Ecto neural progenitor cell (in vitro differentiated cells): ENCODE measurements around the gene TAPBPL.

Experiments
- DNase-seq: peaks from one replicate; pipeline ENCODE4 v3.0.0-alpha.2; 2018; ENCODE audit warnings: low spot score

The TAPBPL gene

DNA sequence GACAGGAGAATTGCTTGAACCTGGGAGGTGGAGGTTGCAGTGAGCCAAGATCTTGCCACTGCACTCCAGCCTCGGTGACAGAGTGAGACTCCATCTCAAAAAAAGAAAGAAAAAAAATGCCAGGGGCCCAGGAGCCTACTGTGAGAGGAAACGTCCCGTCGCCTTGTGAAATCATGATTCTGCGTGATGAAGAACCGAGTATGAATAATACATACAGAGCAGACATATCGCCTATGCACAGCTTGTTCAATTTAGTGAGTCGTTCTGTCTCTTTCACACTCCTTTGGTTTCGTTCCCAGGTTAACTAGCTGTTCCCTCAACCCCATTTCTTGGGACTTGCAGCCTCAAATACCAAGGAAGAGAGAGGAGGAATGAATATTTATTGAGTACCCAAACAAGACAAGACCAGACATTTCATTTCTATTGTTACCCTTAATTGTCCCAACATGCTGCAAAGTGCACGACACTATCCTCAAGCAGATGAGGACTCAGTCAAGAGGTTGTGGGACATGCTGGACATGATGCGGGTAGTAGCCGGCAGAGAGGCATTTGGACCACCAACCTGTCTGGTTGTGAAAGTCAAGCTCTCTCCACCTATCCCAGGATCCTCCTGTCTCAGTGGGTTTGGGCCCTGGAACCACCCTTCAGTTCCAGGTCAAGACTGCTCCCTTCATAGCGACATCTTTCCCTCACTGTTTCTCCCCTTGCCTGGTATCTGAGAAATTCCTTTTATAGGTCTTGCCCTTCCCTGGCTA is 15.7 kb upstream of the TAPBPL start:
- no peak for DNase-seq

DNA sequence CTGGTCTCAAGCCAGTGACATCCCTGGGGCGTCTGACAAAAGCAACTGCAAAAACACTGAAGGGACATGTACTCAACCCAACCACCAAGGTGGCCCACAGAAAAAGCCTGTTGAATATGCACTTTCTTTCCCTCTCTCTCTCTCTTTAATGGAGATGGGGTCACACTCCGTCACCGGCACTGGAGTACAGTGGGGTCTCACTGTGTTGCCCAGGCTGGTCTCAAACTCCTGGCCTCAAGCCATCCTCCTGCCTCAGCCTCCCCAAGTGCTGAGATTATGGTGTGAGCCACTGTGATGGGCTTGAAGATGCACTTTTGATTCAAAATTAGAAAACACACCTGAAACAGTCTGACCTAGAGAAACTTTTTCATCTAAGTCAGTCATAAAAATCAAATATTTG is 14.3 kb upstream of the TAPBPL start:
- DNase-seq, result no peak

DNA sequence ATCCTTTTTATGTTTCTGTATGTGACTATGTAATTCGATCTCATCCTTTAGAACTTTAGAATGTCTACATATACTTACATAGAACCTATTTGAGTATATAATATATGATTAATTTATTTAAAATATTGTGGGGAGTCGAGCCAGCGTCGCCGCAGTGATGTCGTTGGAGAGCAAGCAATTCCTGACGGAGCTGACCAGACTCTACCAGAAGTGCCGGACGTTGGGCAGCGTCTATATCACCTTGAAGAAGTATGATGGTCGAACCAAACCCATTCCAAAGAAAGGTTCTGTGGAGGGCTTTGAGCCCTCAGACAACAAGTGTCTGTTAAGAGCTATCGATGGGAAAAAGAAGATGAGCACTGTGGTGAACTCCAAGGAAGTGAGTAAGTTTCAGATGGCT is 13.5 kb upstream of the TAPBPL start:
- no peak for DNase-seq

DNA sequence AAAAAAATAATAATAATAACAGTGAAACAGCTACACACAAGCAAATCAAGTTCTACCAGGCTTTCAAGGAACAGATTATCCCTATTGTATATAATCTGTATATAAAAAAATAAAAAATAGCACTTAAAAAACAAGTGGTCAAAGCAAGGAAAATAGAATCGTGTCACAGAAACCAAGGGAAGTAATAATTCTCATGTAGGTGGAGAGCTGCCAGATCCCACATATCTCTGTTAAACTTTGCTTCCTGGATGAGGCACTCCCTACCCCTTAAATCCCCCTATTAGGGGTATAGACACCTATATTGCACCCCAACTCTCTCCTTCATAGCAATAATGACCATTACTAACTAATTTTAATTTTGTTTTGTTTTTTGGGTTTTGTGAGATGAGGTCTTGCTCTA is 11.5 kb upstream of the TAPBPL start:
- DNase-seq, result no peak

DNA sequence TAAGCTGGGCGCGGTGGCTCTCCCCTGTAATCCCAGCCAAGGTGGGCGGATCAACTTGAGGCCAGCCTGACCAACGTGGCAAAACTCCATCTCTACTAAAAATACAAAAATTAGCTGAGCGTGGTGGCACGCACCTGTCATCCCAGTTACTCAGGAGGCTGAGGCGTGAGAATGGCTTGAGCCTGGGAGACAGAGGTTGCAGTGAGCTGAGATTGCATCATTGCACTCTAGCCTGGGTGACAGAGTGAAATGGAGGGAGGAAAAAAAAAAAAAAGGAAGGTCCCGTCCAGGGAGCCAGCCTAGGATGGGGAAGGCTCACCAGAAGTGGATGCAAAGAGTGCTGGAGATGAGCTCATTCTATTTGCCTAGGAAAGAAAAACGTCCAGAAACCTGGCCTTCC is 9.0 kb upstream of the TAPBPL start:
- DNase-seq, result no peak

DNA sequence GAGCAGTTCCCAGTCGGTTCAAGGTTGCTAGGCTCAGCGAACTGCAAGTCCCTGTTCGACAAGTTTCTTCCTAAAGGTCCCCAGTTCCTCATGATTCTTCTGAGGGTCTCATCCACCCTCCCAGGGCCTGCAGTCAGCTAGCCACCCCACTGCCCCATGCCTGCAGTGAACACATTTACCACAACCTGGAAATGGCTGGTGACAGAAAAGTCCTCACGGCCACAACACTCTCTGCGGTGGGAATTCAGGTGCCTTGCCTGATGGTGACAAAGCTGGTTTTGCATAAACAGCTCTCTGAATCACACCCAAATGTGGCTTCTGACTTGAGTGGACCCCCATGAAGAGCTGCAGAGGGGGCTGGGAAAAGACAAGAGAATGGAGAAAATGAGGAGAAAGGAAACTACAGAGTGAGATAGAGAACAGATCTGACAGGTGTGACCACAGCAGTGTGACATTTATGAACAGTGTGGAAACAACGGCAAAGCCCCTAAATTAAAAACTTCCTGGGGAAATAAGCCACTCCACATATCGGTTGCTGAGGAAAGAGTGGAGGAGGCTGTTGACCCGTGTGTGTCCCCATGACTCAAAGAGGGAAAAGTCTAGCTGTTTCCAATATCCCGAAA is 8.4 kb upstream of the TAPBPL start:
- no peak for DNase-seq

DNA sequence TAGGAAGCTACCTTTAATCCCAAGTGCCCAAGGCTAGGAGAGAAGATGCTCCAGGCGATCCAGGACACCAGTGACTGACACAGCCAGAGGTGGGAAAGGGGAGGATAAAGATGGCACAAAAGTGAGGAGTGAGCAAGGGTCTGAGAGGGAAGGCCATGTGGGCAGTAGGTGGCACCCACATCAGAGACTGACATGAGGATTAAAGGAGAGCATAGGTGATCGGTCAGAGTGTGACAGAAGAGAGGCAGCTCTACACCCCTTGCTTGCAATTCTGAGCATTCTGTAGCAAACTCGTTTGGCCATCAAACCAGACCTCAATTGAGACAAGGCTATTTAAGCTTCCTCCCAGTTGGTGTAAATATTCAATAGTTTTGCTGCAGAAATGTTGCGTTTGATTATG is 7.8 kb upstream of the TAPBPL start:
- DNase-seq, result no peak

DNA sequence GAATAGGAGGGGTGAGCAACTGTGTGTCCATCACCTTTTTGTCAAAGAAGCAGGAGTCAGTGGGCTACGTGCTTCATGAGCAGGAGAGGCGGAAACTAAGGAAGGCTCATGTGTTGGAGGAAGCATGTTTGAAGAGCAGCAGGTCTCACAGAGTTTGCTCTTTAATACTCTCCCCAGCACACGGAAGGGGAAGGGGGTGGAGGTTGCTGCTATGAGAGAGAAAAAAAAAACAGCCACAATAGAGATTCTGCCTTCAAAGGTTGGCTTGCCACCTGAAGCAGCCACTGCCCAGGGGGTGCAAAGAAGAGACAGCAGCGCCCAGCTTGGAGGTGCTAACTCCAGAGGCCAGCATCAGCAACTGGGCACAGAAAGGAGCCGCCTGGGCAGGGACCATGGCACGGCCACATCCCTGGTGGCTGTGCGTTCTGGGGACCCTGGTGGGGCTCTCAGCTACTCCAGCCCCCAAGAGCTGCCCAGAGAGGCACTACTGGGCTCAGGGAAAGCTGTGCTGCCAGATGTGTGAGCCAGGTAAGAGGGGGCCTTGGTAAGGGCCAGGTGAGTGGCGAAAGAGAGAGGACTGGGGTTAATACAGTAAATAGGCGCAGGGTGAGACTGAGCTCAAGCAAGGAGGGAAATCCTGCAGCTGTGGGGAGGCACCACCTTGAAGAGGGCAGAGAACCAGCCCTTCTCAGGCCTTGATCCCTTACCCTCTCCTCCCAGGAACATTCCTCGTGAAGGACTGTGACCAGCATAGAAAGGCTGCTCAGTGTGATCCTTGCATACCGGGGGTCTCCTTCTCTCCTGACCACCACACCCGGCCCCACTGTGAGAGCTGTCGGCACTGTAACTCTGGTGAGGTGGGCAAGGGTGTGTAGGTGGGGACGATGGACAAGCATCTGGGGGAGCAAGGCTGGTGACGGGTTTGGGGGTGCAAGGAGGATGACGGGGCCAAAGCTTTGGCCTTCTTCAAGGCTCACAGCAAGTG is 6.8 kb upstream of the TAPBPL start, which contains the start of gene CD27:
Gene CD27, plus strand, starts transcription at position 252 of the 985 bp plus-strand sequence. Its CDS starts 141 bp downstream, at position 393.
- no peak for DNase-seq

DNA sequence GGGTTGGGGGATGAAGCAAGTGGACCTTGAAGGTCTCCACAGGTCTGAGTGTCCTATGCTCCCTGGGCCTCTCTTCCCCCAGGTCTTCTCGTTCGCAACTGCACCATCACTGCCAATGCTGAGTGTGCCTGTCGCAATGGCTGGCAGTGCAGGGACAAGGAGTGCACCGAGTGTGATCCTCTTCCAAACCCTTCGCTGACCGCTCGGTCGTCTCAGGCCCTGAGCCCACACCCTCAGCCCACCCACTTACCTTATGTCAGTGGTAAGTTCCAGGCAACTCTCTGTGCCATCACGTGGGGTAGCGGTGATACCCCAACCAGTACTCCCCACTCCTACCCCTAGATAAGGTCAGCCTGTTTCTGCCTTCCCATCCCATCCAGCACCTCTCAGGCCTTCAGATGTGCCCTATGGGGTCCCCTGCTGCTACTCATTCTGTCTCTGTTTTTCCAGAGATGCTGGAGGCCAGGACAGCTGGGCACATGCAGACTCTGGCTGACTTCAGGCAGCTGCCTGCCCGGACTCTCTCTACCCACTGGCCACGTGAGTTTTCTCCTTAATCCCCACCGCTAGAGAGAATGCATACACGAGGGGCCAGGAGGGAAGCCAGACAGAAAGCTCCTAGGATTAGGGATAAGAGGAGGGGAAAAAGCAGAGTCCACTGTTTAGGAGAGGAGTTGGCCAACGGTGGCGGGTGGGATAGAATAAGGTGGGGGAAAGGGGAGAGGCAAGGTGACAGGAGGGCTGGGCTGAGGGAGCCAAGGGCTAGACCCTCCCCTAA is 1.6 kb upstream of the TAPBPL start:
- DNase-seq, result peak; percentile 69

DNA sequence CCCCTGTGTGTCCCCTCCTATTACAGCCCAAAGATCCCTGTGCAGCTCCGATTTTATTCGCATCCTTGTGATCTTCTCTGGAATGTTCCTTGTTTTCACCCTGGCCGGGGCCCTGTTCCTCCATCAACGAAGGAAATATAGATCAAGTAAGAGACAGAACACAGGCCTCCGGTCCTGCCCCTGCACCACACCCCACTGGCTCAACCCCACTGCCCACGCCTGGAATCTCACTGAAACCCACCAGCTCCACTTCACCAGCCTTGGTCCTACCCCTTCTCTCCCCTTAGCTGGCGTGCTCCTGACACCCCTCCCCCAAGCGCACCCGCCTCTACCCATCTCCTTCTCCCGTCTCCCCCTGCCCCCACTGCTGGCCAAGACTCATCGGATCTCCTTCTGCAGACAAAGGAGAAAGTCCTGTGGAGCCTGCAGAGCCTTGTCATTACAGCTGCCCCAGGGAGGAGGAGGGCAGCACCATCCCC is 934 bp upstream of the TAPBPL start:
- DNase-seq, result peak; percentile 85

DNA sequence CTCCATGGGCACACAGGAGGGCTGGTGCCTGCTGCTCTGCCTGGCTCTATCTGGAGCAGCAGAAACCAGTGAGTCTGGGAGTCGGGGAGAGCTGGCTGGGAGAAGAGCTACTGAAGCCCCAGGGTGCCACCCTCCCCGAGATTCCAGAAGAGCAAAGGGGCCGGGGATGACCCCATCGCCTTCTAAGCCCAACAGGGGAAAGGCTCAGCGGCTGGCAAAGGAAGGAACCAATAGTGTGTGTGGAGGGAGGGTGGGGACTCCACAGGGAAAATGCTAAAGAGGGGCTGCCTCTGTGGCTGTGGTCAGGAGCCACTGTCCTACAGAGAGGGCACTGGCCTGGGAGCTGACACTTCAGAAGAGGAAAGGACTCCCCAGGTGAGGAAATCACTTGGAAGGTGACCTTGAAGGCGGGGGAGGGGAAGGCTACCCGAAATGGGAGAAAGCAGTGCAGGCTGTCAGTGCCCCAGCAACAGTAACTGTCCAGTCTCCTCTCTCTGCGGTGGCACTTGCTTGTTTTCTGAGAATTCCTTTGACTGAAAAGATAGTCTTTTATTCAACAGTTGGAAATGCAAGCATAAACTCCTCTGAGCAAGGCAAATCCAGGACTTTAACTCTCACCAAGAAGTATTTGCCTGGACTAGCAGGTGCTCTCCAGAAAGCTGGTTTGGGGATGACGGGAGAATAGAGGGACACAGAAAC is 552 bp downstream of the TAPBPL start:
- no peak for DNase-seq

DNA sequence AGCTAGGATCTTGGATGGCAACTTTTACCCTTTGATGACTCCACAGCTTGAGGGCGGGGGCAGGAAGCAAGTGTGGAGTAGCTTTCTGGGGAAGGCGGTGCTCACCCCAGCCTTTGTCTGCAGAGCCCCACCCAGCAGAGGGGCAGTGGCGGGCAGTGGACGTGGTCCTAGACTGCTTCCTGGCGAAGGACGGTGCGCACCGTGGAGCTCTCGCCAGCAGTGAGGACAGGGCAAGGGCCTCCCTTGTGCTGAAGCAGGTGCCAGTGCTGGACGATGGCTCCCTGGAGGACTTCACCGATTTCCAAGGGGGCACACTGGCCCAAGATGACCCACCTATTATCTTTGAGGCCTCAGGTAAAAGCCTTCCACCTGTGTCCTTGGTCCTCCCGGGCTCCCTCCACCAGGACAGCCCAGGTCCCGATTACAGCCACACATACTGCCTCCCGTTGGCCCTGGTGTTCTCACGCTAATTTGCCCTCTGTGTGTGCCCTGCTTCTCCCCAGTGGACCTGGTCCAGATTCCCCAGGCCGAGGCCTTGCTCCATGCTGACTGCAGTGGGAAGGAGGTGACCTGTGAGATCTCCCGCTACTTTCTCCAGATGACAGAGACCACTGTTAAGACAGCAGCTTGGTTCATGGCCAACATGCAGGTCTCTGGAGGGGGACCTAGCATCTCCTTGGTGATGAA is 1.2 kb downstream of the TAPBPL start:
- DNase-seq, result no peak

DNA sequence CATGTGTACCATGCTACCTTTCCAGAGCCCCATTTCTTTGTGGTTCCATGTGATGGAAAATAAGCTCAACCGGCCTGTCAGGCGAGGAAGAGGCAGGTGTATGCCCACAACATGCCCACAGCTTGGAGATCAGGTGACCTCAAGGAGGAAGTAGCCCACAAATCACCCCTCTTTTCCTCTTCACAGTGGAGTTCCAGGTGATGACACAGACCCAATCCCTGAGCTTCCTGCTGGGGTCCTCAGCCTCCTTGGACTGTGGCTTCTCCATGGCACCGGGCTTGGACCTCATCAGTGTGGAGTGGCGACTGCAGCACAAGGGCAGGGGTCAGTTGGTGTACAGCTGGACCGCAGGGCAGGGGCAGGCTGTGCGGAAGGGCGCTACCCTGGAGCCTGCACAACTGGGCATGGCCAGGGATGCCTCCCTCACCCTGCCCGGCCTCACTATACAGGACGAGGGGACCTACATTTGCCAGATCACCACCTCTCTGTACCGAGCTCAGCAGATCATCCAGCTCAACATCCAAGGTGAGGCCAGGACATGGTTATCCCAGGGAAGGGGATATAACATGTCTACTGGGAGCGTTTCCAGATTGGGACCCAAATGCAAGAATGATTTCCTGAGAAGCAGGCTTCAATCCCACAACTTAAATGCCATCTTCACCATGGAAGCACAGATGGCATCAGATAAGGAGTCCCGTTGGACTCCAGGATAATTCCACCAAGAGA is 5.5 kb downstream of the TAPBPL start:
- no peak for DNase-seq

DNA sequence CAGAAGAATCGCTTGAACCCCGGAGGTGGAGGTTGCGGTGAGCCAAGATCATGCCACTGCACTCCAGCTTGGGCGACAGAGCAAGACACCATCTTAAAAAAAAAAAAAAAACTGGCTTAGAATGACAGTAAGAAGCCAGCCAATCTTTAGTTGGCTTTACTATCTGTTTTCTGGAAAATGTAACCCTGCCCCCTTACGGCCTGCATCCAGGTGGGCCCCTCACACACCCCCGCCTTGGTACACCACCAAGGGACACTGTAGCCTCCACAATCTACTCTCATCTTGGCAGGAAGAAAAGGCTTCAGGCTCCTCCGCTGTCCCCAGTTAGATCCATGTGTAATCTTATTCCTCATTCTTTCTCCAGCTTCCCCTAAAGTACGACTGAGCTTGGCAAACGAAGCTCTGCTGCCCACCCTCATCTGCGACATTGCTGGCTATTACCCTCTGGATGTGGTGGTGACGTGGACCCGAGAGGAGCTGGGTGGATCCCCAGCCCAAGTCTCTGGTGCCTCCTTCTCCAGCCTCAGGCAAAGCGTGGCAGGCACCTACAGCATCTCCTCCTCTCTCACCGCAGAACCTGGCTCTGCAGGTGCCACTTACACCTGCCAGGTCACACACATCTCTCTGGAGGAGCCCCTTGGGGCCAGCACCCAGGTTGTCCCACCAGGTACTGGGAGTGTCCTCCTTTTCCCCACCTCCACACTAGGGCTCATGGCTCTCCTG is 6.6 kb downstream of the TAPBPL start:
- DNase-seq, result no peak

DNA sequence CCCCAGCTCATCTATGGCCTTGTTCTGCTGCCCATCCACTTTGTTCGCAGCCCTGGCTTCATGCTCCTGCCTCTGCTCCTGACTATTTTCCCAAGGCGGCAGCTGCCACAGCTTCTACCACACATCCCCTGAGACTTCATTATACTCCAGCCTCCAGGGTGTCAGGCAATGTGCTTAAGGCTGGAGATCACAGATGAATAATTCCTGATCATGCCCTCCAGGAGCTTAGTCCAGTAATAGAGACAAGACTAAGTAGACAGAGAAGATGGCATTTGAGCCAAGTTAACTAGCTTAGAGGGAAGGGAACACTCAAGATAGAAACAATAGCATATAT is 7.1 kb downstream of the TAPBPL start:
- no peak for DNase-seq

DNA sequence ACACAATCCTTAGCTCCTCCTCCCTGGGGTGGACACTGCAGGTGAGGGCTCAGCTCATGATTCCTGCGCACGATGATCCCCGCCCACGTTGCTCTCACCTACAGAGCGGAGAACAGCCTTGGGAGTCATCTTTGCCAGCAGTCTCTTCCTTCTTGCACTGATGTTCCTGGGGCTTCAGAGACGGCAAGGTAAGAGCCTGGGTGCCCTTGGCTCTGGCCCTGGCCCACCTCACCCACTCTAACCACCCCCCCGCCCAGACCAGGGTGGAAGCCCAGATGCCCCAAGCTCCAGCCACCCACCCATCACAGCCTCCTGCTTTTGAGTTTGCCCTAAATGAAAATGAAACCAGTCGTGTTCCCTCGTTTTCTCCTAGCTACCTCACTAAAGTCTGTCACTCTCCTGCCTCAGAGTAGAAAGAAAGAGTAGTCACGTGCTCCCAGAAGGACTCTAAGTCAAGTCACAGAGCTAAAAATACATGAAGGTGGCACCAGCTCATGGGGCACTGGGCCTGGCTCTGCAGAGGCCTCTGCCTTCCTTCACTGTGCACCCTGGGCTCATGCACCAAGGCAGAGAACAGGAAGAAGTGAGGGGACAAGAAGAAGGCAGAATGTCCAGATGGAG is 9.0 kb downstream of the TAPBPL start:
- no peak for DNase-seq

DNA sequence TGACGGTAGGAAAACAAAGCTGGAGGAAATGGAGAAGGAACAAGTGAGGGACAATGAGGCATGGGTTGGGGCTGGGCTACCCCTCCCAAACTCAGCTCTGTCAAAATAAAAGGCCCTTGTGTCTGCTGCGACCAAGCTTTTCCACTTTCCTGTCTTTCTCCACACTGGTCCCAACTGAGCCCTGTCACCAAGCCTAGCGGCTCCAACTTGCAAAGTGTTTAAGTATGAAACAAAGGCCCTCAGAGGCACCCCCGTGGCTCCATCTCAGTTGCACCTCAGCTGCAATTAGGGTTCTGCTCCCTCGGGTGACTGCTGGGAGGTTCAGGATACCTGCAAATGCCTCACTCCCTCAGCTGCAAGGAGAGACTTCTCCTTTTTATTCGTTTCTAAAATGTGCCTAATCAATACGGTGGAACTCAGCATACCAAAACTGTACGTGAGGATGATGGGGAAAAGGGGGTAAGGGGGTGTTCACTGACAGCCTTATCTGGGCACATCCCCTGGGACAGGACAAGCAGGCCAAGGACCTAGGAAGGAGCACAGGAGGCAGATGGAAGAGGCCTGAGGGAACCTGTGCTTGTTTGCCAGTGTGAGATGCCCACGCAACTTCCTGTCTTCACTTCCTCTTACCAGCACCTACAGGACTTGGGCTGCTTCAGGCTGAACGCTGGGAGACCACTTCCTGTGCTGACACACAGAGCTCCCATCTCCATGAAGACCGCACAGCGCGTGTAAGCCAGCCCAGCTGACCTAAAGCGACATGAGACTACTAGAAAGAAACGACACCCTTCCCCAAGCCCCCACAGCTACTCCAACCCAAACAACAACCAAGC is 9.8 kb downstream of the TAPBPL start:
- DNase-seq, result no peak
